ENCODE measurements around the gene PPIL3.

- peak; percentile 88 for TF ChIP-seq CTCF (IDR thresholded peaks at IDR 0.05; ENCODE audit: poor library complexity, severe bottlenecking)
- TF ChIP-seq EZH2 (IDR thresholded peaks at IDR 0.05; ENCODE audit: borderline replicate concordance, insufficient read depth, low read length, poor library complexity, severe bottlenecking) = no peak
- TF ChIP-seq EP300 (conservative IDR thresholded peaks at IDR 0.05; ENCODE audit: poor library complexity, severe bottlenecking) = no peak
- TF ChIP-seq SMC3 (conservative IDR thresholded peaks at IDR 0.05; ENCODE audit: poor library complexity) = peak; percentile 81
Observed at GRCh38 chr2:200901459-200902072, 12.7 kb upstream of the PPIL3 start.
